Kidney epithelial cell (primary cell): ENCODE data around the gene BEST3. TPM values are rescaled to one million over a fixed set of nuclear protein-coding genes. Genes with fewer than 3 reads are reported as not detected.
A peak's percentile ranks its signal among the peaks of the same experiment; 100 is the strongest.

Experiments used
- DNase-seq: peaks from one replicate; pipeline ENCODE4 v3.0.0-alpha.2; 2010; ENCODE audit warnings: low read depth
- H3K27me3 ChIP-seq: 2 replicates; pipeline ENCODE4 v1.6.0; 2011; ENCODE audit warnings: low read length; ENCODE audit not compliant: control insufficient read depth, insufficient read depth
- H3K36me3 ChIP-seq: 2 replicates; pipeline ENCODE4 v1.5.1; 2011; ENCODE audit warnings: low read length; ENCODE audit not compliant: control insufficient read depth, insufficient read depth
- H3K4me3 ChIP-seq: 2 replicates; pipeline ENCODE4 v1.5.1; 2011; ENCODE audit warnings: low read depth, mild to moderate bottlenecking, control low read depth, low read length
- CTCF ChIP-seq: IDR thresholded peaks from 2 replicates; pipeline ENCODE4 v1.5.1; 2011; ENCODE audit warnings: mild to moderate bottlenecking, moderate library complexity, low read length, control low read depth, inconsistent platforms; ENCODE audit not compliant: insufficient read depth, poor library complexity, severe bottlenecking
- total RNA-seq: library from RNA; depleted of rRNA; stranded (reverse); fragments of >200 nt; gene quantifications from 2 replicates; pipeline ENCODE4 v1.2.3, GENCODE V29; 2015

BEST3 gene
- total RNA-seq, 1 donor from 2014 or later: 1.6 TPM

DNA sequence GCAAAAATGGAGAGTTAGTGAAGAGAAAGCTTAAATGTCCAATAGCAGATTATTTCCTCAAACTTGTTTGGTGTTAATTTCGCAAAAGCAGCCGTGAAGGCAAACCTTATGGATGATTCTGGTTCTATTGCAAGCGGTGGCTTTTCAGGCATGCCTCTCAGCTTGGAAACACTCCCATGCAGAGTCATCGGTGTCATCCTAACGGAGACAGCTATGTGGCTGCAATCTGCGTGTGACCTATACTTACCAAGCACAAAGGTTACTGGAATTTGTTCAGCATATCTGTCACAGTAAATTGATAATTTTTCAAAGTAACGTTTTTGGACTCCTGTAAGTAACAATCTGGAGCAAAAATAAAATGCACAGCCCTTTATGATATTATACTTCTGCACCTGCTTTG is 5.0 kb downstream of the BEST3 start:
- Histone ChIP-seq H3K36me3 (no peaks in the 10 kb centered on the region), H3K4me3 (no peak overlapping the region), H3K27me3 (no peaks in the 10 kb centered on the region)
- no peak for DNase-seq
- no peak for TF ChIP-seq CTCF

DNA sequence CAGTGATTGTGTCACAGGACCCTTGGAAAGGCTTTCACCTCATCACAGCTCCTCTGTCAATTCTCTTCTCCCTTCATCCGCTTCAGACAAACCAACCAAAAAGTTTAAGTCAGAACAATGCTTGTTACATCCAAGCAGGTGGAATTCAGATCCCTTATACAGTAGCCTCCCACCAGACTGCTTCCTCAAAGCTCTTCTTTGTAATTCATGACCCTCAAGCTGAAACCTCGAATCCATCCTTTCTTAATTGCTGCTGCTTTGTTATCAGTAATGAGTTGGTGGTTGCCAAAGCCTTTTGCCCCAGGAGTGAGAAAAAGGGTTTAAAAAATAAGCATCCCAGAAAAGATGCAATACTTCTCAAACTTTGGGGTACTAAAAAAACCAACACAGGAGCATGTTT is 9.5 kb downstream of the BEST3 start:
- H3K4me3 ChIP-seq: no peak overlapping the region
- H3K36me3 ChIP-seq: no peaks in the 10 kb centered on the region
- DNase-seq: no peak
- TF ChIP-seq CTCF: no peak
- H3K27me3 ChIP-seq: no peaks in the 10 kb centered on the region

DNA sequence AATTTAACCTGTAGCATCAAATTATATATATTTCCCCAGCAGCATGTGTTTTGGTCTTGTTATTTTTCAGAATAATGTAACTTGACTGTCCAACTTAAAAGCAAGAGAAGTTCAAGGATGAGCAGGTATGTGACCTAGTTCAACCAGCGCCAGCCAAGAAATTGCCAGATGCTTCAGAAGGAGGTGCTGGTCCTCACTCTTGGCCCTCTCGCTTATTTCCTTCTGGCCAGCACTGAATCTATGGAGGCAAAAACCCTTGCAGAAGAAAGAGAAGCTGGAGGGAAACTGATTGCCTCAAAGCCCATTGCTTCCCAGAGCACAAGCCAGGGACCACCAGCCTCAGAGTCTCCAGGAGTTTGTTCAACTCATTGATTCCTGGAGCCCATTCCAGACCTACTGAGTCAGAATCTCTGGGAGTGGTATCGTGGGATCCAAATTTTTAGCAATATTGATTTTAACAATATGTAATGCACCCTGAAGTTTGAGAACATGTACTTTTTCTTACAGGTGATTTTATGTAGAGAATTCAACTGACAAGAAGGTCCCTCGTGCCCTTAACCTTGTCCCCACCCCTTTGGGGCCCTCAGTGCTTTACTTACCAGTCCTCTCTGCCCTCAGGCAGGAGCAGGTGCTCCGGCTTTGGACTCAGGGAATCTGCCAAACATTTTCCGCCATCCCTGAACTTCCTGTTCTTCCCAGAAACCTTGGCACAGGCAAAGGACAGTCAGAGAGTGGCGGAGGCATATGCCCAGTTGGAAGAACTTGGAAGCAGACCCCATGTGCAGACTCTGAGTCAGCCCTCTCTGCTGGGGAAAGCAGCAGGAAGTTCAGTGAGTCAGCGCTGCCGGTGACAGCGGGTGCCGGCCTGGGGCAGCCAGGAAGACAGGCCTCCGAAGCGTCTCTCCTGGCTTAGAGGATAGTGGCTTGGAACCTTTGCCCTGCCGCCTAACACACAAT is 10.4 kb downstream of the BEST3 start:
- Histone ChIP-seq H3K36me3 (no peaks in the 10 kb centered on the region), H3K4me3 (no peak overlapping the region), H3K27me3 (no peaks in the 10 kb centered on the region)
- no peak for TF ChIP-seq CTCF
- peak; percentile 94 for DNase-seq

- no peaks in the 10 kb centered on the region for H3K36me3 ChIP-seq
- H3K27me3 ChIP-seq: no peaks in the 10 kb centered on the region
- no peak for TF ChIP-seq CTCF
- no peak overlapping the region for H3K4me3 ChIP-seq
- peak; percentile 45 for DNase-seq
These were observed 11.1 kb downstream of the BEST3 start for GRCh38 chr12:69688021-69688420.

DNA sequence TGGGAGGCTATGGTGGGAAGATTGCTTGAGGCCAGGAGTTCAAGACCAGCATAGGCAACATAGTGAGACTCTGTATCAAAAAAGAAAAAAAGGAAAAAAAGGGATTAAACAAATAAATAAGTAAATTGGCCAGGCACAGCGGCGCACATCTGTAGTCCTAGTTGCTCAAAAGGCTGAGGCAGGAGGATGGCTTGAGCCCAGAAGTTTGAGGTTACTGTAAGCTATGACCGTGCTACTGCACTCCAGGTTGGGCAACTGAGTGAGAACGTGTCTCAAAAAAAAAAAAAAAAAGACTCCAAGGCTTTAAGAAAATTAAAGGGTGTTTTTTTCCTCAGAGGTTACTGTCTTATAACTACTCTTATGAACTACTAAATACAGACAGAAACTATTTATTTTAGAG is 11.7 kb downstream of the BEST3 start:
- H3K27me3 ChIP-seq: no peaks in the 10 kb centered on the region
- no peak for TF ChIP-seq CTCF

DNA sequence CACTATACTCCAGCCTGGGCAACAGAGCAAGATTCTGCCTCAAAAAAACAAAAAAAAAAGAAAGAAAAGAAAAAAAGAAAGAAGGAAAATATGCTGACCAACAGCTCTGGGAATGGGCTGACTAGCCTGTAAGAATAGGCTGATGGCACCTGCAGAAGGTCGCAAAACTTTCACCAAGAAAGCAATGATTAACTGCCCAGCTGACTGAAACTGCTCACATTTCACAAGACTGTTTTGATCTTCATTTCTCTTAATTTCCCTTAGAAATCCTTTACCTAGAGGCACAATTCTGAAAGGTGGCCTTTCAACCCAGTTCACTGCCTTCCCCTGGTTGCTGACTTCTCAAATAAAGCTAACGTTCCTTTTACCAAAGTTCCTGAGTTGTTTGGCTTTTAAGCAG is 12.4 kb downstream of the BEST3 start:
- TF ChIP-seq CTCF: no peak
- Histone ChIP-seq H3K27me3 (no peaks in the 10 kb centered on the region), H3K36me3 (no peaks in the 10 kb centered on the region), H3K4me3 (no peak overlapping the region)
- peak; percentile 68 for DNase-seq

More for the DNA sequence above, 11.7 kb downstream of the BEST3 start:
- H3K4me3 ChIP-seq: no peak overlapping the region
- DNase-seq: no peak
- no peaks in the 10 kb centered on the region for H3K36me3 ChIP-seq
